Mesodermal cell (in vitro differentiated cells): Measurements from ENCODE around the gene LIPH.

ENCODE experiments used
- H3K27ac ChIP-seq: 2 replicates; pipeline ENCODE4 v1.7.0; 2013; ENCODE audit warnings: mild to moderate bottlenecking, low read depth, low read length, moderate library complexity; ENCODE audit not compliant: severe bottlenecking
- H3K36me3 ChIP-seq: 2 replicates; pipeline ENCODE4 v1.7.1; 2013; ENCODE audit warnings: mild to moderate bottlenecking, low read length, moderate library complexity; ENCODE audit not compliant: control insufficient read depth, insufficient read depth
- H3K4me1 ChIP-seq: one replicate; pipeline ENCODE4 v1.7.1; 2013; ENCODE audit warnings: mild to moderate bottlenecking, low read length; ENCODE audit not compliant: insufficient read depth, control insufficient read depth, poor library complexity, severe bottlenecking
- H3K4me3 ChIP-seq: 2 replicates; pipeline ENCODE4 v1.7.0; 2013; ENCODE audit warnings: low read length, control low read depth, mild to moderate bottlenecking; ENCODE audit not compliant: insufficient read depth, poor library complexity, severe bottlenecking; ENCODE audit errors: extremely low read depth
- H3K9me3 ChIP-seq: 2 replicates; pipeline ENCODE4 v1.7.1; 2013; ENCODE audit warnings: mild to moderate bottlenecking, low read length, moderate library complexity; ENCODE audit not compliant: control insufficient read depth
- WGBS, 2 experiments: methylation state at CpG; one replicate each; pipeline ENCODE4 v1.1.5; 2013; ENCODE audit warnings: missing lambda C conversion rate in 2 of 2; ENCODE audit not compliant: insufficient coverage in 2 of 2; 5-methylcytosine and 5-hydroxymethylcytosine counted together

LIPH gene

DNA sequence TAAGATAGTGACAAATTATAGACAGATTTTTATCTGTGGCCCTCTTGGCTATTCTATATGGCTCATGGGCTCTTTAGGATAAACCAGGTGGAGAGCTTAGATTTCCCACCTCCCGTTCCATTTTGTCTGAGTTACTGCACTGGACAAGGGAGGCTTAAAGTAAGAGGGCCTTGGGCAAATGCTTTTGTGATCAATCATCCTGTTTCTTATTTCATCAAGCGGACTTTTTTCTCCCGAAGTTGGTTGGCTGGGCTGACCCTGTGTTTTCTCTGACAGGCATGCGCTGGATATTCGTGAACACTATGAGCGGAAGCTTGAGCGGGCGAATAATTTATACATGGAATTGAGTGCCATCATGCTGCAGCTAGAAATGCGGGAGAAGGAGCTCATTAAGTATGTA, 86.9 kb downstream of the LIPH start:
- Histone ChIP-seq H3K4me3 (no peak overlapping the region), H3K27ac (no peak overlapping the region), H3K4me1 (no peaks in the 10 kb centered on the region), H3K9me3 (no peaks in the 10 kb centered on the region), H3K36me3 (no peaks in the 10 kb centered on the region)
- 95 to 96% methylated on average over 9 of the region's 9 CpGs for WGBS, 2 experiments

DNA sequence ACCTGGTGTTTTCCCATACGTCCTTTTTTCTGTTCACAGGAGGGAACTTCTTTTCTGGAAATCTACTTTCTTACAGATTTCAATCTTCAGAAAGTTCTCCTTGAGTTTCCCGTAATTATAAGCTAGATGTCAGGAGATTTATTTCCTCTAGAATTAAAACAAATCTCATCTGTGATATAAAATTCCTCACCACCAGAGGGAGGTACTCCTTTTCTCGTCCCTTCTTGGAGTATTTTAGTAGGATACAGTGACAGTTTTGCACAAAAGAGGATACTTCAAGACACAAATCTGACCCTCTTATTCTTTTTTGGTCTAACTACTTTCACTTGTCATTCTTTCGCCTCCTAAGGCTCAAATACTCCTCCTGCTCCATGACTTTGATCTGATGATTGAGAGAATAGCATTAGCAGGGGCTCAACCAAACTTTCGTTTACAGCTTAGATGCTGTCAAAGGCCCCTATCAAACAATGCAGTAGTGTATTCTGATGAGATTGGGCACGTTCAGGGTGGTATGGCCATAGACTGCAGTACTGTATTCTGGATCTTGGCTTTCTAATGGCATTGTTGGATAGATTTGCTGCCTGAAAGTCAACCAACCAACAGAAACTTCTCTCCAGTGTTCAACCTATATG, 91.6 kb downstream of the LIPH start:
- Histone ChIP-seq H3K9me3 (no peaks in the 10 kb centered on the region), H3K4me1 (no peaks in the 10 kb centered on the region), H3K4me3 (no peak overlapping the region), H3K36me3 (no peaks in the 10 kb centered on the region), H3K27ac (no peak overlapping the region)
- 17 to 77% methylated on average over 1 to 3 of the region's 6 CpGs for WGBS, 2 experiments

DNA sequence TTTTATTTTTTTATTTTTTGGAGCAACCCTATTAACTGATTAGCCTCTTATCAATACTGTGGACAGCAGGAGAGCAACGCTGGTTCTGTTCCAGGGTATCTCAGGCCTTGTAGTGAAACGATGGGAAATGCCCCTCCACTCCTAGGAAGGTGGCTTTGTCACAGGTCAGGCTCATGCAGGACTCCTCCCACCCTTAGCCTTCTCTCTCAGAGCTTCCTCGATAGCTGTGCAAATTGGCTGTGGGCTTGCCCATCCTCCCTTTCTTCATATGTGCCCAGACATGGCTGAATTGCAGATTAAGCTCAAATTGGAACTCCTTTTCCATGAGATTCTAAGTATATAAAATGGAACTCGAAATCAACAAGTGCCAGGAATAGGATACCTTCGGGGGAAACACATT, 92.1 kb downstream of the LIPH start:
- no peak overlapping the region for H3K27ac ChIP-seq
- no peaks in the 10 kb centered on the region for H3K4me1 ChIP-seq
- WGBS, 2 experiments = 67 to 74% methylated on average over 3 to 4 of the region's 5 CpGs
- H3K4me3 ChIP-seq = no peak overlapping the region
- no peaks in the 10 kb centered on the region for H3K9me3 ChIP-seq
- no peaks in the 10 kb centered on the region for H3K36me3 ChIP-seq

DNA sequence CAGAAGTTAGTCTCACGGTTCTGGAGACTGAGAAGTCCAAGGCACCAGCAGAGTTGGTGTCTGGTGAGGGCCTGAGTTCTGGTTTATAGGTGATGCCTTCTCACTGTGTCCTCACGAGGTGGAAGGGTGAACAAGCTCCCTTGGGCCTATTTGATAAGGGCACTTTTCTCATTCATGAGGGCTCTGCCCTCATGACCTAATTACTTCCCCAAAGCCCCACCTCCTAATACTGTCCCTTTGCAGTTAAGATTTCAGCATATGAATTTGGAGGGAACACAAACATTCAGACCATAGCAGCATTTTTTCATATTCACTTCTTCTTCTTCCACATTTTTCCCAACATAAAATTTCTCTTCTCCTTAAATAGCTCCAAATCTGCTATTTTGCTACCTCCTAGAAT, 95.0 kb downstream of the LIPH start:
- no peaks in the 10 kb centered on the region for H3K4me1 ChIP-seq
- no peak overlapping the region for H3K27ac ChIP-seq
- no peak overlapping the region for H3K4me3 ChIP-seq
- H3K36me3 ChIP-seq = no peaks in the 10 kb centered on the region
- no peaks in the 10 kb centered on the region for H3K9me3 ChIP-seq
- 80 to 100% methylated on average over 1 of the region's 2 CpGs for WGBS, 2 experiments
